Suprapubic skin (tissue), 3 donors: ENCODE data around the gene WLS.

Source experiments
- POLR2A ChIP-seq, 2 donors: fragments of 450-650 bp; IDR thresholded peaks; one replicate each; pipeline ENCODE4 v1.6.1; 2017; ENCODE audit warnings: antibody characterized with exemption in 2 of 2, mild to moderate bottlenecking in 2 of 2, moderate library complexity in 2 of 2
- TF ChIP-seq, protein P1 (sequence below), 2 donors: fragments of 200-600 bp in 1 of 2; fragments of 450-650 bp in 1 of 2; sonication (generic) in 1 of 2; IDR thresholded peaks; one replicate each; pipeline ENCODE4 v1.5.1; 2016 to 2019; ENCODE audit warnings: antibody characterized with exemption in 2 of 2, mild to moderate bottlenecking in 1 of 2, moderate library complexity in 1 of 2

GRCh38 chr1:68147534-68148171, 84.7 kb downstream of the WLS start:
- TF ChIP-seq, protein P1, sequence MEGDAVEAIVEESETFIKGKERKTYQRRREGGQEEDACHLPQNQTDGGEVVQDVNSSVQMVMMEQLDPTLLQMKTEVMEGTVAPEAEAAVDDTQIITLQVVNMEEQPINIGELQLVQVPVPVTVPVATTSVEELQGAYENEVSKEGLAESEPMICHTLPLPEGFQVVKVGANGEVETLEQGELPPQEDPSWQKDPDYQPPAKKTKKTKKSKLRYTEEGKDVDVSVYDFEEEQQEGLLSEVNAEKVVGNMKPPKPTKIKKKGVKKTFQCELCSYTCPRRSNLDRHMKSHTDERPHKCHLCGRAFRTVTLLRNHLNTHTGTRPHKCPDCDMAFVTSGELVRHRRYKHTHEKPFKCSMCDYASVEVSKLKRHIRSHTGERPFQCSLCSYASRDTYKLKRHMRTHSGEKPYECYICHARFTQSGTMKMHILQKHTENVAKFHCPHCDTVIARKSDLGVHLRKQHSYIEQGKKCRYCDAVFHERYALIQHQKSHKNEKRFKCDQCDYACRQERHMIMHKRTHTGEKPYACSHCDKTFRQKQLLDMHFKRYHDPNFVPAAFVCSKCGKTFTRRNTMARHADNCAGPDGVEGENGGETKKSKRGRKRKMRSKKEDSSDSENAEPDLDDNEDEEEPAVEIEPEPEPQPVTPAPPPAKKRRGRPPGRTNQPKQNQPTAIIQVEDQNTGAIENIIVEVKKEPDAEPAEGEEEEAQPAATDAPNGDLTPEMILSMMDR (IDR thresholded peaks at IDR 0.05) = no peak
- no peak for TF ChIP-seq POLR2A (IDR thresholded peaks at IDR 0.05)
